ENCODE measurements around the gene PHACTR3.

DNA sequence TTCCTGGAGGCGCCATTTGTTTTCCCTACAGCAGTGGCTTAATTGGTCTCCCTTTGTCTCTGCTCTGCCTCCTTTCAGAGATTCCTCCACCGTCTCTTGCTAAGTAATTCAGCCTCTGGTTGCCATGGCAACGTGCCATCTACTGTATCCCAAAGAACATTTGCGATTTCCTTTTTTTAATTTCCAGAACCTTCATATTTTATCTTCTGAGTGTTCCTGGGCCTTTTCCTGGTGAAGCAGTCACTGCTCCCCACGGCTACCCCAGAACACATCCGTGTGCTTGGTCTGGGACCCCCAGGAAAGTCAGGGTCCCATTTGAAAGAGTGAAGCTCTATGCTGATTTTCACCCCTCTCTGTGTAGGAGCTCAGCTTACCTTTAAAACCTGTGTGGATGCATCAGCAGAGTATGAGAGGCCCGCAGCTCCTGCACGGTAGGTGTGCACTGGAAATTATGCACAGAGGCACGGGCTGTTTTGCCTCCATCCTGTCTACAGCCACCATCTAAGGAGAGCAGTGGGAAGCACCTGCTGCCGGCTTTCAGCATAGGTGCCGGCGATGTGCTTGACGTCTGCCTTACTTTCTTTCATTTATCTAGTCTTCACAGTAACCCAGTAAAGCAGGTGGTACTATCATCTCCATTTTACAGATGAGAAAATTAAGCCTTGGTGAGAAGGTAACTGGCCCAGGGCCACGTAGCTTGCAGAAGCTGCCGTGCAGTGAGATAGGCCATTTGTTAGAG is 206.3 kb downstream of the PHACTR3 start:
- TF ChIP-seq, protein P1, sequence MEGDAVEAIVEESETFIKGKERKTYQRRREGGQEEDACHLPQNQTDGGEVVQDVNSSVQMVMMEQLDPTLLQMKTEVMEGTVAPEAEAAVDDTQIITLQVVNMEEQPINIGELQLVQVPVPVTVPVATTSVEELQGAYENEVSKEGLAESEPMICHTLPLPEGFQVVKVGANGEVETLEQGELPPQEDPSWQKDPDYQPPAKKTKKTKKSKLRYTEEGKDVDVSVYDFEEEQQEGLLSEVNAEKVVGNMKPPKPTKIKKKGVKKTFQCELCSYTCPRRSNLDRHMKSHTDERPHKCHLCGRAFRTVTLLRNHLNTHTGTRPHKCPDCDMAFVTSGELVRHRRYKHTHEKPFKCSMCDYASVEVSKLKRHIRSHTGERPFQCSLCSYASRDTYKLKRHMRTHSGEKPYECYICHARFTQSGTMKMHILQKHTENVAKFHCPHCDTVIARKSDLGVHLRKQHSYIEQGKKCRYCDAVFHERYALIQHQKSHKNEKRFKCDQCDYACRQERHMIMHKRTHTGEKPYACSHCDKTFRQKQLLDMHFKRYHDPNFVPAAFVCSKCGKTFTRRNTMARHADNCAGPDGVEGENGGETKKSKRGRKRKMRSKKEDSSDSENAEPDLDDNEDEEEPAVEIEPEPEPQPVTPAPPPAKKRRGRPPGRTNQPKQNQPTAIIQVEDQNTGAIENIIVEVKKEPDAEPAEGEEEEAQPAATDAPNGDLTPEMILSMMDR (IDR thresholded peaks at IDR 0.05; ENCODE audit: extremely low read depth in 1 of 2, insufficient read depth in 1 of 2, low read depth in 1 of 2, low read length in 2 of 2): no peak
- no peak for TF ChIP-seq POLR2A (IDR thresholded peaks at IDR 0.05; ENCODE audit: low read depth, low read length)
- no peak for TF ChIP-seq EZH2 (IDR thresholded peaks at IDR 0.05; ENCODE audit: borderline replicate concordance, low read depth, low read length, severe bottlenecking)
- TF ChIP-seq POLR2AphosphoS5 (IDR thresholded peaks at IDR 0.05; ENCODE audit: insufficient read depth, low read depth, low read length): no peak
- TF ChIP-seq JUN (IDR thresholded peaks at IDR 0.05; ENCODE audit: borderline replicate concordance, insufficient read depth, insufficient read length, low read depth): no peak
- TF ChIP-seq, protein P2, sequence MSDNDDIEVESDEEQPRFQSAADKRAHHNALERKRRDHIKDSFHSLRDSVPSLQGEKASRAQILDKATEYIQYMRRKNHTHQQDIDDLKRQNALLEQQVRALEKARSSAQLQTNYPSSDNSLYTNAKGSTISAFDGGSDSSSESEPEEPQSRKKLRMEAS (IDR thresholded peaks at IDR 0.05; ENCODE audit: insufficient read depth, insufficient read length): no peak
- no peak for TF ChIP-seq FOS (IDR thresholded peaks at IDR 0.05; ENCODE audit: borderline replicate concordance, insufficient read depth, low read length)
- TF ChIP-seq GATA2 (IDR thresholded peaks at IDR 0.05; ENCODE audit: insufficient read depth, insufficient read length, low read depth, low read length): no peak
- TF ChIP-seq MYC (IDR thresholded peaks at IDR 0.05; ENCODE audit: low read depth, low read length): no peak
